Common myeloid progenitor, CD34-positive (primary cell): ENCODE measurements around the gene ALDH3B2.
A peak's percentile ranks its signal among the peaks of the same experiment; 100 is the strongest.

Source experiments
- CTCF ChIA-PET: fragments of 350-600 bp; sonication (Branson Sonifier 250); formaldehyde crosslinking; loops from one replicate; lab custom pipeline; 2021; ENCODE audit warnings: antibody characterized with exemption; lab: Charles Lee
- POLR2A ChIA-PET: fragments of 350-600 bp; sonication (Branson Sonifier 250); formaldehyde crosslinking; loops from one replicate; lab custom pipeline; 2021; ENCODE audit warnings: antibody characterized with exemption; lab: Charles Lee
- DNase-seq, 3 donors: peaks; one replicate each; pipeline versions ENCODE4 v3.0.0 to v3.0.0-alpha.2; 2013
- H3K27ac ChIP-seq, 2 experiments: 1 replicate in 1 of 2; 2 replicates in 1 of 2; pipeline ENCODE4 v1.7.0; 2013; ENCODE audit warnings: inconsistent platforms in 2 of 2, low read length in 2 of 2, mild to moderate bottlenecking in 2 of 2, low read depth in 1 of 2, moderate library complexity in 1 of 2; ENCODE audit not compliant: severe bottlenecking in 2 of 2, insufficient read depth in 1 of 2, poor library complexity in 1 of 2
- H3K27me3 ChIP-seq, 5 experiments: replicated peaks in 2 of 5; 1 replicate in 3 of 5; 2 replicates in 2 of 5; pipeline versions ENCODE4 v1.6.1 to v1.7.0; 2013; ENCODE audit warnings: low read length in 4 of 5, mild to moderate bottlenecking in 2 of 5, moderate library complexity in 2 of 5, inconsistent platforms in 1 of 5; ENCODE audit not compliant: insufficient read depth in 5 of 5, control insufficient read depth in 4 of 5
- H3K36me3 ChIP-seq, 4 experiments: 1 replicate in 2 of 4; 2 replicates in 2 of 4; pipeline versions ENCODE4 v1.6.1 to v1.7.0; 2013; ENCODE audit warnings: low read length in 3 of 4, control low read depth in 1 of 4, mild to moderate bottlenecking in 1 of 4; ENCODE audit not compliant: control insufficient read depth in 4 of 4, insufficient read depth in 4 of 4
- H3K4me1 ChIP-seq, 4 experiments: 1 replicate in 3 of 4; 2 replicates in 1 of 4; pipeline versions ENCODE4 v1.6.1 to v1.7.1; 2013; ENCODE audit warnings: low read length in 3 of 4, mild to moderate bottlenecking in 3 of 4, control low read depth in 1 of 4, inconsistent platforms in 1 of 4, moderate library complexity in 1 of 4; ENCODE audit not compliant: control insufficient read depth in 4 of 4, insufficient read depth in 4 of 4; ENCODE audit errors: control extremely low read depth in 1 of 4
- H3K4me3 ChIP-seq, 7 experiments: 1 replicate in 4 of 7; 2 replicates in 3 of 7; pipeline versions ENCODE4 v1.5.1 to v1.7.0; 2013; ENCODE audit warnings: mild to moderate bottlenecking in 7 of 7, low read length in 6 of 7, moderate library complexity in 6 of 7, inconsistent platforms in 2 of 7, low read depth in 2 of 7, control low read depth in 1 of 7; ENCODE audit not compliant: insufficient read depth in 4 of 7, control insufficient read depth in 1 of 7; ENCODE audit errors: extremely low read depth in 1 of 7
- H3K9me3 ChIP-seq, 5 experiments: 1 replicate in 4 of 5; 2 replicates in 1 of 5; pipeline versions ENCODE4 v1.6.1 to v1.7.1; 2013; ENCODE audit warnings: low read length in 4 of 5, mild to moderate bottlenecking in 2 of 5, inconsistent platforms in 1 of 5, low read depth in 1 of 5, moderate library complexity in 1 of 5; ENCODE audit not compliant: control insufficient read depth in 4 of 5, insufficient read depth in 2 of 5; ENCODE audit errors: control extremely low read depth in 1 of 5
- WGBS: methylation state at CpG from one replicate; pipeline ENCODE4 v1.1.5; 2013; ENCODE audit not compliant: insufficient coverage; 5-methylcytosine and 5-hydroxymethylcytosine counted together

ALDH3B2 gene

GRCh38 chr11:67652965-67653845 lies 21.2 kb downstream of the ALDH3B2 start:
- CTCF ChIA-PET = interaction anchor here (1.0 to 11.8 kb wide), 5 partner anchors 10 to 73 kb away, joined by 3 to 169 read pairs (median 7); partner anchors contain the start of genes NUDT8 and TBX10
- H3K36me3 ChIP-seq = no peaks in the 10 kb centered on the region
- 95% methylated on average over 3 of the region's 15 CpGs for WGBS
- DNase-seq = no peak
- H3K9me3 ChIP-seq = peaks cover 0 to 23% (median 7%) of the 10 kb centered on the region in 5 experiments
- H3K4me1 ChIP-seq = peaks cover 5 to 42% (median 34%) of the 10 kb centered on the region in 4 experiments
- no peak overlapping the region for H3K4me3 ChIP-seq
- POLR2A ChIA-PET = no interaction called here
- no peaks in the 10 kb centered on the region for H3K27me3 ChIP-seq
- no peak overlapping the region for H3K27ac ChIP-seq

- no peak overlapping the region for H3K4me3 ChIP-seq
Observed at GRCh38 chr11:67651976-67652781, 22.2 kb downstream of the ALDH3B2 start.

GRCh38 chr11:67649634-67650510 lies 24.6 kb downstream of the ALDH3B2 start:
- POLR2A ChIA-PET = no interaction called here
- WGBS = 87% methylated on average over 22 of the region's 22 CpGs
- Histone ChIP-seq H3K27ac (no peak overlapping the region), H3K4me3 (peak overlapping the region in 5 of 7 experiments; percentile 3 to 77 (median 40)), H3K36me3 (no peaks in the 10 kb centered on the region), H3K9me3 (peaks cover 0 to 4% (median 0%) of the 10 kb centered on the region in 5 experiments), H3K27me3 (no peaks in the 10 kb centered on the region), H3K4me1 (peaks cover 10 to 75% (median 64%) of the 10 kb centered on the region in 4 experiments)
- DNase-seq = no peak
- CTCF ChIA-PET = interaction anchor here (1.2 to 11.8 kb wide), 5 partner anchors 9 to 68 kb away, joined by 3 to 169 read pairs (median 6); partner anchors contain the start of genes NUDT8 and TBX10

More at GRCh38 chr11:67651976-67652781, 22.2 kb downstream of the ALDH3B2 start:
- ChIA-PET POLR2A (interaction anchor here (0.5 kb wide), 1 partner anchor 22 kb away, joined by 3 read pairs; no protein-coding TSS in a partner anchor), CTCF (interaction anchor here (2.0 to 11.8 kb wide), 3 partner anchors 11 to 39 kb away, joined by 7 to 169 read pairs (median 11); partner anchors contain the start of genes NUDT8 and TBX10)
- Histone ChIP-seq H3K27me3 (no peaks in the 10 kb centered on the region), H3K27ac (no peak overlapping the region), H3K4me1 (peaks cover 9 to 52% (median 45%) of the 10 kb centered on the region in 4 experiments), H3K36me3 (no peaks in the 10 kb centered on the region), H3K9me3 (peaks cover 0 to 17% (median 7%) of the 10 kb centered on the region in 5 experiments)
- 7% methylated on average over 3 of the region's 13 CpGs for WGBS
- DNase-seq = no peak

DNA sequence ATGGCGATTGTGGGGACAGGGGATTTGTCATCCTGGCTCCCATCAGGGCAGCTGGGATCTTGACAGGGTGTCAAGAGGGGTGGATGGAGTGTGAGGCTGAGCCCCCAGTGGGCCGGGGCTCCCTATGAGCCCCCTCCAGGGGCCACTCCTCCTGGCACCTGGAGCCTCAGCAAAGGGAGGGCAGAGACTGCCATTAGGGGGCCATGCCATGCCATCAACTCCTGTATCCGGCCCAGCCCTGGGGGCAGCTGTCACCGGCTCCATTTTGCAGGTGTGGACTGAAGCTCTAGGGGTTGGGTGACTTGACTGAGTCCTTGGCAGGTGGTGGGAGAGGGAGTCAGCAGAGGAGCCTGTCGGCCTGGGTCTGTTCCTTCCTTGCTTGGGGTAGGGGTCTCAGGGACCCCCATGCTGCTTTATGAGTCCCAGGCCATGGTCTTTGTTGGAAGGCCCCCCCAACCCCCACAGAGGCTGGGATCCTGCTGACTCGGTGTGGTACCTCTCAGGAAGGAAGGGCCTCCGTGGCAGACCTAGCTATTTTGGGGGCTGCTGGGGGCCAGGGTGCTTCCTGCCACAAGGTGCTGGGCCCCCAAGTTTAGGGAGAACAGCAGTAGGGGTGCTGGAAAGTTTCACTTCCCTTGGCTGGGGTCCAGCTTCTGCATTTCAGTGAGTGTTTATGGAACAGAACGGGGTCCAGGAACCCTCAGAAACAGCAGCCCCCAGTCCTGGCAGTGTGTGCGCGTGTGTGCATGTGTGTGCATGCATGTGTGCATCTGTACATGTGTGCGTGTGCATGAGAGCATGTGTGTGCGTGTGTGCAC lies 25.4 kb downstream of the ALDH3B2 start:
- peak; percentile 71 to 94 (median 90) for DNase-seq
- WGBS = 6% methylated on average over 10 of the region's 12 CpGs
- ChIA-PET CTCF (interaction anchor here (0.8 to 11.8 kb wide), 9 partner anchors 9 to 77 kb away, joined by 3 to 169 read pairs (median 5); partner anchors contain the start of genes NUDT8 and TBX10), POLR2A (interaction anchor here (0.6 kb wide), 1 partner anchor 7 kb away, joined by 10 read pairs; no protein-coding TSS in a partner anchor)
- Histone ChIP-seq H3K4me1 (peaks cover 10 to 79% (median 65%) of the 10 kb centered on the region in 4 experiments), H3K4me3 (peak overlapping the region in 4 of 7 experiments; percentile 3 to 77 (median 53)), H3K27me3 (no peaks in the 10 kb centered on the region), H3K9me3 (peaks cover 0 to 3% (median 0%) of the 10 kb centered on the region in 5 experiments), H3K36me3 (no peaks in the 10 kb centered on the region), H3K27ac (no peak overlapping the region)

DNA sequence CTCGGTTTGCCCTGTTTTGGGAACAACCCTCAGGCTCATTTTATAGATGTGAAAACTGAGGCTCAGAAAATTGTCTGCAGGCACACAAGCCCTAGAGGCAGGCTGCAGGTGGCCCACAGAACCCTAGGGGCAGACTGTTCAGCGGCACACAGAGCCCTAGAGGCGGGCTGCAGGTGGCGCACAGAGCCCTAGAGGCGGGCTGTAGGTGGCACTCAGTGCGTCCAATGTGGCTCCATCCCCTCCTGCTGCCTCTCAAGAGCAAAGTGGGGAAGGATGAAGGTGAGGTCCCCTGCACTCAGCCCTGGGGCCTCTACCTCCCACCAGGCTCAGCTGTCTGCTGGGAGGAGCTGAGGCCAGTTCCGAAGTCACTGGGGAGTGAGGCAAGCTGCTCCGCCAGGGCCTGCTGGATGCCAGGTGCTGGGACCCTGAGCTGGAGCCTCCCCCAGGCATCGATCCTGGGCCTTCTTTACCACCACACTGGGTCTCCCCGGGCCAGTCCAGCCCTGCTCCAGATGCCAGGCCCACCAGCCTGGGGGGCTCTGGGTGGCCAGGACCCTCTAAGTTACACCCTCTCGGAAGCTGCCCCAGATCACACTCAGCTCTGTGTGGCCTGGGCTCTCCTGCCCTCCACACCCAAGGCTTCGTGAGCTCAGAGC lies 26.2 kb downstream of the ALDH3B2 start:
- no peaks in the 10 kb centered on the region for H3K36me3 ChIP-seq
- peak; percentile 82 to 92 (median 88) for DNase-seq
- ChIA-PET CTCF (interaction anchor here (1.0 to 11.8 kb wide), 8 partner anchors 10 to 70 kb away, joined by 3 to 169 read pairs (median 5); partner anchors contain the start of genes NUDT8 and TBX10), POLR2A (interaction anchor here (0.6 kb wide), 1 partner anchor 8 kb away, joined by 10 read pairs; no protein-coding TSS in a partner anchor)
- H3K27me3 ChIP-seq = no peaks in the 10 kb centered on the region
- H3K9me3 ChIP-seq = peaks cover 0 to 4% (median 0%) of the 10 kb centered on the region in 5 experiments
- 20% methylated on average over 12 of the region's 12 CpGs for WGBS
- no peak overlapping the region for H3K27ac ChIP-seq
- no peak overlapping the region for H3K4me3 ChIP-seq
- H3K4me1 ChIP-seq = peaks cover 10 to 76% (median 65%) of the 10 kb centered on the region in 4 experiments
